Islet of Langerhans (tissue), 1 donor: ENCODE measurements around the gene PDIA6.
"Not testable (repeated sequence)": the region's sequence is repeated elsewhere in the genome, so short reads cannot be mapped to it uniquely, and the experiment has no call there.

Experiments used
- FAIRE-seq: peaks from one replicate; lab custom pipeline; 2011; peaks lifted over from hg19 to GRCh38; lab: Jason Lieb, UNC

The PDIA6 gene

DNA sequence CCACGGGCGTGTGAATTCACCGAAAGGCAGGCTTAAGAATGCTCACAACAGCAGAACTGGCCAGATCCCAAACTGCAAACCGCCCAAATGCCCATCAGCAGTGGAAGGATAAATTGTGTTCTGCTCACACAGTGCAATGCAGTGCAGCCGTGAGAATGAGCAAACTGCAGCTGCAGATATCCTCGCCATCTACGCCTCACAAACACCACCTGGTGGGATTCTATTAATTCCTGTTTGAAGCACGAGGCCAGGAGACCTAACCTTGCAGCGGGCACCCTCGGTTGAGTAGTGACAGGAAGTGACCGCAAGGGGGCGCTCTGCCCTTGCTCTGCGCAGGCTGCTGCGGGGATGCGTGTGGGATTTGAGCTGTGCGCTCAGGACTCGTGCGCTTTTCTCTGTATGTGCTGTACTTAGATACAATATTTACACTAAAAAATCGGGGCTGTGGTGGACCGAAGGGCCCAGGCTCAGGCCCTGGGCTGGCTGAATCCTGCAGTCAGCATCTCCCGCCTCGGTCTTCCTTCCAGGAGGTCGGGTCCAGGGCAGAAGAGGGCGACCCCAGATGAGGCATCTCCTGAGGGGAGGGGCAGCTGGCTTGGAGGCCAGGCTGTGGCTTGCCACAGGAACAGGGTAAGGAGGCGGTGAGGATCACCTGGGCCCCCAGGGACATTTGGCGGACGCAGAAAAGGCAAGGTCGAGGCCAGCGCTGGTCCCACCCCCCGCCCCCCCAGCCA lies 19.8 kb upstream of the PDIA6 start:
- FAIRE-seq: peak; percentile 49

GRCh38 chr2:10831400-10831985 lies 18.9 kb upstream of the PDIA6 start:
- FAIRE-seq: no peak

GRCh38 chr2:10830641-10831399 lies 18.2 kb upstream of the PDIA6 start:
- no peak for FAIRE-seq

DNA sequence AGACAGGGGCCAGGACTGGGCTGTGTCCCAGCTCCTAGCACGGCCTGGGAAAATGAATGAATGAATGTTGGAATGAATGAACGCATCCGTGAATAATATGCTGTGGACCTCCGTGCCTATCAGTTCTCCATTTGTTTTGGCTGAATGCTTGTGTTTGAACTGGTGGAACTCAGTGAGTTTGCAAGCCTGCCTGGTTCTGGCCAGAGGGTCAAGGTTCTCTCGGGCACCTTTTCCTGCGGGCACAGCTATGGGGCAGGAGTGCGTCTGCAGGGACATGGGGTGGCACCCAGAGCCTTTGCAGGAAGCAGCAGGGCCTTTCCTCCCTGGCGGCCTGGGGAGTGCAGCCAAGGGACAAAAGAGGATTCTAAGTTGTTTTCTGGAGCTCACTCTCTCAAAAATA lies 17.6 kb upstream of the PDIA6 start:
- FAIRE-seq: no peak

DNA sequence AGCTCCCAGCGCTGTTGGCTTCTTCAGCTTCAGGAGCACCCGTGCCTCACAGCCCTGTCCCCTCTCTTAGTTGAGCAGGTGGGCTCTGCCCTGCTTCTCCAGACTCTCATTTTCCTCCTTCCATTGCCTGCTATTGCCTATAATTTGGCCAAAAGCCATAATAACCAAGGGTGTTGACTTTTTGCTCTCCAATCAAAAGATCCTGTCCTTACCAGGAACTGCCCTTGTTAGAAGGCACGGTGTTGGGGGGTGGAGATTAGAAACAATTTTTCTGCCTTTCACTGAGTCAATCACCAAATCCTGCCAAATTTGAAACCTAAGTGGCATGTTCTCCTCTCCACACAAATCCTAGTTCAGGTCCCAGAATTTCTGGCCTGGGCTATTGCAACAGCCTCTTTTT lies 16.7 kb upstream of the PDIA6 start:
- FAIRE-seq: no peak

DNA sequence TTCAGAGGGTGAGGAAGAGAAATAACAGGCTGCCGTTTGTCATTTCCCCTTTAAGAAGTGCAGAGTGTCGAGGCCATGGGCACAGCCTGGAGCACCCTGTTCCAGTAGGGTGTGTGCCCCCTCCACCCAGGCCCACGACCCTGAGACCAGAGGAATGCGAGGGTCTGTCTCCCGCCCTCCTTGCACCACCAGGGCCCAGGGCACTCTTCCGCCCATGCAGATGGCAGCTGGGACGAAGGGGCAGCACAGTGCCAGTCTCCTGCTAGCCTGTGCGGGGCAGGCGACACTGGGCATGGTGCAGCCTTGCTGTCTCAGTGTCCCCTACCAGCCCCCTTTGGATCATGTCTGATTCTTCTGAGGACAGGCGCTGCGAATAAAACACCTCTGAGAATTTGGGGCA lies 15.8 kb upstream of the PDIA6 start:
- no peak for FAIRE-seq

- FAIRE-seq: no peak
Observed at GRCh38 chr2:10826625-10827024, 14.0 kb upstream of the PDIA6 start.

- no peak for FAIRE-seq
Observed at GRCh38 chr2:10826026-10826425, 13.4 kb upstream of the PDIA6 start.

DNA sequence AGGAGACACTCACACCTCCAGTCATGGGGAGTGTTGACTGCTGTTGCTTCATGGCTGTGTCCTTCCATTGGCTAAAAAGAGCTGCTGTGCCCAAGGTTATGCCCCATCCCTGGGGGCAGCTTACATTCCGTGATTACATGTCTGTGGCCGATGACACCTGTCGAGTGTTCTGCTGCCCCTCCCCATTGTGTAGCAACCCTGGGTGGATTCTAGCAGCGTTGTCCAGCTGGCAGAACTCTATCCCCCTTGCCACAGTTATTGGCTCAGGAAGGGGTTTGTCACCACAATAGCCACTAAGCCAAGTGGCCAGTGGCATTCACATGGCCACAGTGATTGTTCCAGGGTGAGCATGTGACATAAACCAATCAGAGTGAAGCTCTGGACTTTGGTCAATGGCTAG lies 11.6 kb upstream of the PDIA6 start:
- no peak for FAIRE-seq

DNA sequence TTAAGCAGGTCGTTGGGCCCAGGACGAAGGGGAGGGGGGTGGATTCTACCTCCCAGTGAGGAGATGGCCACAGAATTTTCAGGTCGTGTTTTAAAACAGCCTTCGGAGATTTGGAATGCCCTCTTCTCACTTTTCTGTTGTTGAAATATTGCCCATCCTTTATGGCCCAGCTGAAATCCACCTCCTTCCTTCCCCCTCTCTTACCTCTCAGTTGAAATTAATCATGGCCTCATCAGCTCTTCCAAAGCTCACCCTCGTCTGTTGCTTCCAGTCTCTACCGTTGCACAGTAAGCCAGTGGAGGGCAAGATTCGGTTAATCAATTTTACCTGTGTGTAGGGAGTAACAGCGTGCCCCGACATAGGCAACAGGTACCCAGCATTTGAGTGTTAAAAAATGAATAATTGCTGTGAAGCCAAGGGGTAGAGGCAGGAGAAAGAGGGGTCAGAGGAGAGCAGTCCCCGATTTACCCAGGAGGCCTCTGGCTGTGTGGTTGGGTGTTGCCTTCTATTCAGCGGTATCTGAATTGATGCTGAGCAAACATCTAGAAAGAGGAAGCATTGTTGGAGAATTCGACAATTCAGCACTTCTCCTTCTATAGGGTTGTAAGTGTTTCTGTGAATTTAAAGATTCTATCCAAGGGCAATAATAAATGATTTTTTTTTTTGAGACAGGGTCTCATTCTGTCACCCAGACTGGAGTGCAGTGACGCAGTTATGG lies 8.6 kb upstream of the PDIA6 start:
- no peak for FAIRE-seq

DNA sequence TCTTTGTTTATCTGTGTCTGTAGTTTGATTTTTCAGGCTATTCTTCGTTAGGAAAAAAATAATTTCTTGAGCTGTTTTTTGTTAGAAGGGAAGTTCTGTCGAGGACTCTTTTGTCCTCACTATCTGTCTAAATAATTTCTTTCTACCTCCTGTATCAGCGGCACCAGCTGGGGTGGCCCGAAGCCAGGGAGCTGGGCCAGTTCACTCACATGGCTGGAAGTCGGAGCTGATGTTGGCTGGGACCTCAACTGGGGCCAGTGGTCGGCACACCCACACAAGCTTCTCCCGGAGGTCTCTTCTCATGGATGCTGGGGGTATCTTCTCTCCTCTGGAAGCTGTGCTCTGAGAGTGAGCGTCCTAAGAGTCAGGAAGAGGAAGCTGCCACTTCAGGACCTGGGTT lies 8.0 kb upstream of the PDIA6 start:
- no peak for FAIRE-seq

GRCh38 chr2:10819714-10820314 lies 7.2 kb upstream of the PDIA6 start:
- no peak for FAIRE-seq

DNA sequence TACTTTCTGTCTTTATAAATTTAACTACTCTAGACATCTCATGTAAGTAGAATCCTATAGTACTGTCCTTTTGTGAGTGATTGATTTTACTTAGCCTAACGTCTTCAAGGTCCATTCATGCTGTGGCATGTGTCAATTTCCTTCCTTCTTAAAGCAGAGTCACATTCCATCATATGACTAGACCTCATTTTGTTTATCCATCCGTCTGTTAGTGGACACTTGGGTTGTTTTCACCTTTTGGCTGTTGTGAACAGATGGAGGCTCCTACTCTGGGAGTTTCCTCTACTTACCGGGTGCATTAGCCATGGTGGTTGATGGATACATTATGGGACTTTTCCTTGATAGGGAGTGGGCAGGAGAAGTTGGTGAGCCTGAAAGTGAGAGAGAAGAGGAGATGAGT lies 6.4 kb upstream of the PDIA6 start:
- no peak for FAIRE-seq

DNA sequence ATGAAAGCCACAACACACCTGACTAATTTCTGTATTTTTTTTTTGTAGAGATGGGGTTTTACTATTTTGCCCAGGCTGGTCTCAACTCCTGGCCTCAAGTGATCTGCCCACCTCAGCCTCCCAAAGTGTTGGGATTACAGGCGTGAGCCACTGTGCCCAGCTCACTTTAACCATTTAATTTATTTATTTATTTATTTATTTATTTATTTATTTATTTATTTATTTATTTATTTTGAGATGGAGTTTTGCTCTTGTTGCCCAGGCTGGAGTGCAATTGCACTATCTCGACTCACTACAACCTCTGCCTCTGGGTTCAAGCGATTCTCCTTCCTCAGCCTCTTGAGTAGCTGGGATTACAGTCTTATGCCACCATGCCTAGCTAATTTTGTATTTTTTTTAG lies 5.7 kb upstream of the PDIA6 start:
- FAIRE-seq: not testable (repeated sequence)

- no peak for FAIRE-seq
Observed at GRCh38 chr2:10817413-10817812, 4.8 kb upstream of the PDIA6 start.

- FAIRE-seq: no peak
Observed at GRCh38 chr2:10814571-10815331, 2.2 kb upstream of the PDIA6 start.

- FAIRE-seq: no peak
Observed at GRCh38 chr2:10814142-10814541, 1.6 kb upstream of the PDIA6 start.

DNA sequence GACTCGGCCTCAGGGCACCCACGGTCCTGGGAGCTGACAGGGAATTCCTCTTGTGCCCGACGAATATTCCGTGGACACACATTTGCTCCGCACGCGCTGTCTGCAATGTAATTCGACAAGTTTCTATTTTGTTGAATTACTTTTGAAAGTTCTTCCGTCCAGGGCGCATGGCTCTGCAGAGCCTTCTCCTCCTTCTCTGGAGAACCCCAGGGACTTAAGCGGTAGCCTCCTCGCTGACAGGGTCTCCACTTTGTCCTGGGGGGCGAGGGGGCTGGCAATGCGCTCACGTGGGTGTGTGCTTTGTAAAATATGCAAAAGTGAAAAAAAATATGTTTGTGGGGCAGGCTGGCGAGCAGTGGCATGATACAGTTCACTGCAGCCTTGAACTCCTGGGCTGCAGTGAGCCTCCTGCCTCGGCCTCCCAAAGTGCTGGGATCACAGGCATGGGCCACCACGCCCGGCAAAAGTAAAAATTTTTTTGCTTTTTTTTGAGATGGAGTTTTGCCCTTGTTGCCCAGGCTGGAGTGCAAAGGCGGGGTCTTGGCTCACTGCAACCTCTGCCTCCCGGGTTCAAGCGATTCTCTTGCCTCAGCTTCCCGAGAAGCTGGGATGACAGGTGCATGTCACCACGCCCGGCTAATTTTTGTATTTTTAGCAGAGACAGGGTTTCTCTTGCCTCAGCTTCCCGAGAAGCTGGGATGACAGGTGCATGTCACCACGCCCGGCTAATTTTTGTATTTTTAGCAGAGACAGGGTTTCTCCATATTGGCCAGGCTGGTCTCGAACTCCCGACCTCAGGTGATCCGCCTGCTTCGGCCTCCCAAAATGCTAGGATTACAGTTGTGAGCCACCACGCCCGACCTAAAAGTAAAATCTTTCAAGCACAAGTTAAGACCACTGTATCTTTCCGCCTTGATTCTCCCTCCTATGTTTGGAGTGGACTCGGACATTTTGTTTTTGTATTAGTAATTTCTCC lies 866 bp upstream of the PDIA6 start:
- not testable (repeated sequence) for FAIRE-seq

- no peak for FAIRE-seq
Observed at GRCh38 chr2:10811517-10811916, 1.1 kb downstream of the PDIA6 start.
